ENCODE measurements around the gene ENTPD8.

ENTPD8 gene

GRCh38 chr9:137432687-137433348 is 8.3 kb downstream of the ENTPD8 start:
- in situ Hi-C loops (cut with MboI; ENCODE audit: low sequenced_read_pairs) = no loop called here

DNA sequence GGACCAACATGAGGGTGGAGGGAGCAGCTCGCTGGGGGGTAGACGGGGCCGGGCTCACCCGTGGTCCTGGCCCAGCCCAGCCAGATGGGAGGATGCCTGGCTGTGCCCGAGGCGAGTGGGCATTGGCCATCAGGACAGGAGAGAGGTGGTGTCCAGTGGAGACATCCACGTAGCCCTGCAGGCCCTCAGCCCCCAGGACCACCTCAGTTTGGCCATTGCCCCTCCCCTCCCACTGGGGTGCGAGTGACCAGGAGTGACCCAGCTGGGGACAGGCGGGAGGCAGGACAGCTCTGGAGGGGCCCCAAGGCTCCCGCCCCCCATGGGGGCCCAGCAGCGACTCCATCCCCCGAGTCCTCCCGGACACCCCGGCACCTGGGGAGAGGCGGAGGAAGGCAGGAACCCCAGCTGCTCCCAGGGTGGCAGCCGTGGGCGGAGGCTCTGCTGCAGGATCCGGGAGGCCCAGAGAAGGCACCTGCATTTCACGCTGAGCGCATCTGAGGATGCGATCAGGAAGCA is 9.7 kb downstream of the ENTPD8 start:
- in situ Hi-C loops (cut with MboI; ENCODE audit: low sequenced_read_pairs) = no loop called here

GRCh38 chr9:137430723-137431415 is 10.3 kb downstream of the ENTPD8 start:
- in situ Hi-C loops (cut with MboI; ENCODE audit: low sequenced_read_pairs) = no loop called here

DNA sequence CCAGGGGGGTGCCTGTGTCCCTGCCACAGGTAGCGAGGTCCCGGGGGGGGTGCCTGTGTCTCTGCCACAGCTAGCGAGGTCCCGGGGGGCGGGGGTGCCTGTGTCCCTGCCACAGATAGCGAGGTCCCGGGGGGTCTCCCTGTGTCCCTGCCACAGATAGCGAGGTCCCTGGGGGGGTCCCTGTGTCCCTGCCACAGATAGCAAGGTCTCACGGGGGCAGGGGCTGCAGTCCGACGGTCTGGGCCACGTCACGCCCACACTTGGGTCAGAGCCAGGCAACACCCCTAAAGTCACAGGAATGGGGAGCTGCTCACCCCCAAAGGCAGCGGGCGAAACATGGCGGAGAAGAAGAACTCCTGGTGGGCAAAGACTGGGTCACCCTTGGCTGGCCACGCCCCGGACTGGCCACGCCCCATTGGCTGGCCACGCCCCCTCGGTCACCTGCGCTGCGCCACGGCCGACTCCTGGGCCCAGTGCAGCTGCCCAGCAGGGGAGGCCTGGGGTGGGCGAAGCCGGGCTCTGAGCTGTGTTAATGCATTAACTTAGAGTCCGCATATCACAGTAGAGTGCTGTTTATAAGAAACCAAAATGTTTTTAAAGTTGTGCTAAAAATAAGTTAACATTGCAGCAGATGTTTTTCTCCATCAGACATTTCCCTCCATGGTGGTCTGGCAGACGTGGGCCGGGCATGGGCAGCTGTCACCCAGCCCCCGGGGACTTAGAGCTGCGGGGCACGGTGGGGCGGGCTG is 11.0 kb downstream of the ENTPD8 start:
- in situ Hi-C loops (cut with MboI; ENCODE audit: low sequenced_read_pairs) = no loop called here

DNA sequence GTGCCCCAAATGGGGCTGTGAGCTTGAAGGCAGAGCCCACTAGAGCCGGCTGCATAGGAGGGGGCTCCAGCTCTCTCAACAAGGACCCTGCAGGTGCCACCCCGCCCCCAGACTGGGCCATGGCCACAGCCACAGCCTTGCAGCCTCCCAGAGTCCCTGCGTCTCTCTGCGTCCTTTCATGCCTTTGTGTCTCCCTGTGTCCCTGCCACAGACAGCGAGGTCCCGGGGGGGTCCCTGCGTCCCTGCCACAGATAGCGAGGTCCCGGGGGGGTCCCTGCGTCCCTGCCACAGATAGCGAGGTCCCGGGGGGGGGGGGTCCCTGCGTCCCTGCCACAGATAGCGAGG is 11.6 kb downstream of the ENTPD8 start:
- in situ Hi-C loops (cut with MboI; ENCODE audit: low sequenced_read_pairs) = no loop called here

- in situ Hi-C loops (cut with MboI; ENCODE audit: low sequenced_read_pairs) = no loop called here
Observed at GRCh38 chr9:137428841-137429545, 12.2 kb downstream of the ENTPD8 start.

GRCh38 chr9:137428311-137428630 is 12.9 kb downstream of the ENTPD8 start:
- in situ Hi-C loops (cut with MboI; ENCODE audit: low sequenced_read_pairs) = no loop called here

DNA sequence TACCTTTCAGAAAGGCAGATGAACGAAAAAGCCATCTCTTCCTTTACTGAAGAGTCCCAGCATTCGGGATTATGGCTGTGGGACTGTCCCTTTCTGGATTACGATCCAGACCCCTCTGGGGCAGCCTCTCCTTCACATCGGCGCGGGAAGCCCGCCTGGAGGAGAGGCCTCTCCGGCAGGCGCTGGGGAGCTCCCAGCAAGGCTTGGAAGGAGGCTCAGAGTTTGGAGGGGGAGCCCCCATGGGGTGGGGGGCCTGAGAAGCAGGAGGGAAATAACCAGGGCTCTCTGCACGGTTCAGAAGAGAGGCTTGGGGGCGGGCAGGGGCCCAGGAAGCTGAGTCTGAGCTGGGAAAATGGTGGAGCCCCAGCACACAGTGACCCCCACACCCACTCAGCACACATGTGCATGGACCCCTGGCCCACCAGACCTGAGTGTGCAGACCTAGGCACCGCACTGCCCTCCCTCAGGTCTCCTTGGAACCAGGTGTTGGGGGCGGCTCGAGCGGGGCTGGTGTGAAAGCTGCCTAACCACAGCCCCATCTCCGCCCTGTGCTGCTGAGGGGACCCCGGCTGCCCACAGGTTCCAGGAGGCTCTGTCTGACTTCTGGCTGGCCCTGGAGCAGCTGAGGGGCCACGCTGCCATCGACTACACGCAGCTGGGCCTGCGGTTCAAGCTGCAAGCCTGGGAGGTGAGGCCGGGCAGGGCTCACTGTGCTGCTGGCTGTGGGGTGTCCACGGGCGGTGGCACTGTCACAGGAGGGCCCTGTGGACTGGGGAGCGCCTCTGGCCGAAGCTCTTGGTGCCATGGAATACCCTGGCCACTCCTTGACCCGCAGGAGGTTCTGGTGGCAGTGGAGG is 13.5 kb downstream of the ENTPD8 start:
- in situ Hi-C loops (cut with MboI; ENCODE audit: low sequenced_read_pairs) = no loop called here

DNA sequence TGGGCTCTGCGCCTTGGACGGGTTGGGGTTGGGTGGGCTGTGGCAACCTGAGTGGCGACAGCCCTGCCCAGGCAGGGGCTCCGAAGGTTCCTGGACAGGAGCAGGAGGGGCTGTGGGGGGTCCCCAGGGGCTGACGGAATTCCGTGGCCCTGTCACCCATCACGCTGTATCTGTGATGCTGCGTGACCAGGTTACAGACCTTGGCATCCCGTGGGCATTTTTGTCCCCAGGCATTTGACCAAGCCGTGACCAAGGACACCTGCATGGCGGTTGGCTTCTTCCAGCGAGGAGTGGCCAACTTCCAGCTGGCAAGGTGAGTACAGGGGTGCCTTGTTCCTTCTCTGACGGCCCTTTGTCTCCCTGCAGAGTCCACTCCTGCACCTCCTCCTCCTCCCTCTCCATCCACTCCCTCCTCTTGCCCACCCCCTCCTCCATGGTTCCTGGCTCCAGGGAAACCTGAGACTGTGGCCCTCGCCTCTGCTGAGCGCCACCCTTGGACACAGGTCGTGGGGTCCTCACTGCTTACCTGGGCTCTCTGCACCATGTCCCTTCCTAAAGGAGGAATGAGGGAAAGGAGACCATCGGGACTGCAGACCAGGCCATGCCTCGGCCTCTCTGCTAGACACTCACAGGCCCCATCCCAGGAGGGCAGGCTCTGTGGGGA is 15.0 kb downstream of the ENTPD8 start:
- in situ Hi-C loops (cut with MboI; ENCODE audit: low sequenced_read_pairs) = no loop called here

DNA sequence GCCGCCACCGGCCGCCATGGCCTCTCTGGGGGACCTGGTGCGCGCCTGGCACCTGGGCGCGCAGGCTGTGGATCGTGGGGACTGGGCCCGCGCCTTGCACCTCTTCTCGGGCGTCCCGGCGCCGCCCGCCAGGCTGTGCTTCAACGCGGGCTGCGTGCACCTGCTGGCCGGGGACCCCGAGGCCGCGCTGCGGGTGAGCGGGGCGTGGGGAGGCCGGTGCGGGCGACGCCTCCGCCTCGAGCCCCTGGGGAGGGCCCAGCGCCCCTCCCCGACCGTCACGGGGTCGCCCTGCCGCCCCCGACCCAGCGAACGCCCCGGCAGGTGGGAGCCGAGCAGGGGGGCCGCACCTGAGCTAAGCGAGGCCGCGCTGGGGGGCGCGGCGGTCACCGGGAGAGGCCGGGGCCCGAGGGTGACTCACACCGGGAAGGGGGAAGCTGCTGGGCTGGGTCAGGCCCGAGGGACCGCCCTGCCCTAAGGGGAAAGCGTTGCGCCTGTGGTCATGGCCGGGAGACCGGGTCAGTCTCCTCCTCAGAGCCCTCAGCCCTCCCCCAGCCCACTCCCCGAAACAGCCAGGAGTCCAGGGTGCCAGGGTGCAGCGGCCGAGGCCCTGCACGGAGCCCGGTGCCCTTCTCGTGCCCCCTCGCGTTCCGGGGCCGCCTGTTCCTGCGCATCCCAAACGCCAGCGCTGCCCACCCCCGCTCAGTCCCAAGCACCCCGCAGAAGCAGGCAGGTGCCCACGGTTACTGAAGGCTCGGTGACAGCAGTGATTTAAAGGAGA is 17.5 kb downstream of the ENTPD8 start:
- in situ Hi-C loops (cut with MboI; ENCODE audit: low sequenced_read_pairs) = no loop called here

DNA sequence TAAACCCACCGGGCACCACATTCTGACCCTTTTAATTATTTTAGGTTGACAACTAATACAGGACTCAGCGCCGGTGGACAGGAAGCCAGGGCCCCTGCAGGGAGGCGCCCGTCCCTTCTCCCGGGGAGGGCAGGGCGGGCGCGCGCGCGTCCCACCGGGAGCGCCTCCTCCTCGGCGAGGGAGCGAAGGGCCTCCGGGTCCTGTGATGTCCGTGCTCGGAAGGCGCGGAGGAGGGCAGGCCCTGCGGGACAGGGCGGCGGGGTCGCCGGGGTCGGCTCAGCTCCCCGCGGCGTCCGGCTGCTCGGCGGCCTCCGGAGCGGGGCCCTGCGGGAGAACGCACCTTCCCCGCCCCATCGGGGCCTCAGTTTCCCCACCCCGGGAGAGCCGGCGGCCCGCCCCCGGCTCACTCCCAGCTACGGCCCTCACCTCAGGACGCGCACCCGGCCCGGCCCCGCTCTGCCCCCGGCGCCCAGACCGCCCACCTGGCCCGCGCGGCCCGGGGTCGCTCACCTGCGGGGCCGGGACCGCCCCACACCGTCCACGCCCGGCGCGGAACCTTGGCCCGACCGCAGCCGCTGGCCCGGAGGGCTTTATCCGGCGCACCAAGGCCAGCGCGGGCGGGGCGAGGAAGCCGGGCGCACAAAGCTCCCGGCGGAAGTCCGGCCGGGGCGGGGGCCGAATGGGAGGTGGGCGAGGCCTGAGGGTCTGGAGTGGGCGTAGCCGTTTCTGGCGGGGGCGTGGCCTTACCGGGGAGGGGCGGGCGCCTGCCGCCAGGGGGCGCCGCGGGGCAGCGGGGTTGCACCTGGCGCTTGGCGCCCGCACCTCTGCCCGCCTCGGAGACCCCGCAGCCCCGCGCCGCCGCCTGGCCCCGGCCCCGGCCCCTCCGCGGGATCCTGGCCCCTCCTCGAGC is 18.3 kb downstream of the ENTPD8 start, which contains the start of the genes EXD3 and NOXA1:
Gene EXD3, minus strand, starts transcription at position 559 of the 910 bp plus-strand sequence. CDS start 27,805 bp downstream, outside the sequence.
Gene NOXA1, plus strand, starts transcription at position 790 of the 910 bp plus-strand sequence. CDS start 137 bp downstream, outside the sequence.
- in situ Hi-C loops (cut with MboI; ENCODE audit: low sequenced_read_pairs) = no loop called here

DNA sequence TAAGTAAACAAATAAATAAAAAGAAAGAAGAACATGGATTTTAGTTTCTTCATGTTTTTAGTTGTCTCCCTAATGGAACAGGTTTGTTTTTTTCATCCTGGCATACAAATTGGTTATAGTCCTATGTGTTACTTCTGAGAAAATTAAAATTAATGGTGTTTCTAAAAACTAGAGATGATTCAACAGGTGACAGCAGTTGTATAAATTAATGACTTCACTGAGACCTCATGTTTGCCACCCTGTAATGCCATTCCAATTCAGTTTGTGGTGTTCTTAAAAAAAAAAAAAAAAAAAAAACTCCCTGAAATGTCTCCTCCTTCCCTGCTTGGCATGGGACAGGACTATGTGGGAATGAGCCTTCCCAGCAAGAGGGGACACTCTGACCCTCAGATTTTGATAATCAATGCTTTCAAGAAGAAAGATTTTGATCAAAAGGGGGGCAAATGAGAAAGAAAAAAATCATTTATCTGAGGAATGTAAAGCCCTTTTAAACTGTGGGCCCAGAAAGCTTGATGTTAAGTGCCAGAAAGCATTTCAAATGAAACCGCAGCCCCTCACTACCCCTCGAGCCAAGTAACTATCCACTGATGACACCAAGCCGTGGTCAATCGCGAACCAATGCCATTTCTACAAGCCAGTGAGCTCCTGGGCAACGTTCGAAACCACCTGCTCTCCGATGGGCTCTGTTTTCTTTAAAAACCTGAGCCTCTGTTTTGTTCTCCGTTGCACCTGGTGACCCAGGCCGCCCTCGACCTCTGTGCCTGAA is 19.1 kb downstream of the ENTPD8 start:
- in situ Hi-C loops (cut with MboI; ENCODE audit: low sequenced_read_pairs) = no loop called here

GRCh38 chr9:137417161-137418021 is 23.8 kb downstream of the ENTPD8 start:
- in situ Hi-C loops (cut with MboI; ENCODE audit: low sequenced_read_pairs) = no loop called here

- in situ Hi-C loops (cut with MboI; ENCODE audit: low sequenced_read_pairs) = no loop called here
Observed at GRCh38 chr9:137416563-137417151, 24.5 kb downstream of the ENTPD8 start.

DNA sequence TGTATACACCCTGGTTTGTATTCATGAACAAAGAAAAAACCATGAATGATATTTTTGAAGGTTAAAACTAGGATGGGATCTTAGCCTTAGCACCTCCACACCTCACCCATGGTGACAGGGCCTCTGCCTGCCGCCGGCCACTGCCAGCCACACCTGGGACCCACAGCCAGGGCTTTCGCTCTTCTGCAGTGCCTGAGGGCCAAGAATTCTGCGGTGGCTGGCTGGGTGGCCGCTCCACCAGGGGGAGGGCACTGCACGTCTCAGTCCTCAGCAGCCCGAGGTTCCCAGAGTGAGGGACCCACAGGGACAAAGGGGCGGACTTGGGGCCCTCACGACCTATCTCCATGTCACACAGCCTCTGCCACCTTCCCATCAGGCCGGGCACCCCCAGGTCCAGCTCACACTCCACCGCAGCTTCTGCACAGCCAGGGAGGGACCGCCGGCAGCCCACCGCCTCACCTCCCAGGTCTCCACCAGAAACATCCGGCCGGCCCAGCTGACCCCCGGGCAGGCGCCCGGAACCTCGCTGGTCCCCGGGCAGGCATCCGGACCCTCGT is 25.1 kb downstream of the ENTPD8 start:
- in situ Hi-C loops (cut with MboI; ENCODE audit: low sequenced_read_pairs) = no loop called here

Measured in HL-60/S4 treated with phorbol 12-myristate 13-acetate at 8.2 ng/mL for 4 days and 3 days (cell line).